Heart left ventricle (tissue), 16 donors: ENCODE results near the gene ATP9B. TPM values are rescaled to one million over a fixed set of nuclear protein-coding genes. Genes with fewer than 3 reads are reported as not detected.

Experiments
- ATAC-seq, 4 donors: fragments of 200-7000 bp; cut with Tn5 transposase; one replicate each; pipeline ENCODE4 v1.9.1; 2020 to 2022; ENCODE audit warnings: moderate library complexity in 4 of 4, mild to moderate bottlenecking in 3 of 4, moderate number of reproducible peaks in 1 of 4
- DNase-seq, 5 donors: peaks; one replicate each; pipeline ENCODE4 v3.0.0-alpha.2; 2020
- H3K27ac ChIP-seq, 12 donors: fragments of 200-600 bp; sonication (generic) in 4 of 12; one replicate each; pipeline versions ENCODE4 v1.5.0 to v1.8.0; 2016 to 2022; ENCODE audit warnings: mild to moderate bottlenecking in 2 of 12
- H3K27me3 ChIP-seq, 9 donors: fragments of 200-600 bp; sonication (generic) in 2 of 9; one replicate each; pipeline versions ENCODE4 v1.5.1 to v1.8.0; 2016 to 2022; ENCODE audit warnings: mild to moderate bottlenecking in 3 of 9
- H3K36me3 ChIP-seq, 9 donors: fragments of 200-600 bp; sonication (generic) in 2 of 9; one replicate each; pipeline versions ENCODE4 v1.5.0 to v1.8.0; 2018 to 2022; ENCODE audit warnings: mild to moderate bottlenecking in 2 of 9
- H3K4me1 ChIP-seq, 12 donors: fragments of 200-600 bp; sonication (generic) in 4 of 12; one replicate each; pipeline versions ENCODE4 v1.5.0 to v1.8.0; 2016 to 2022; ENCODE audit warnings: mild to moderate bottlenecking in 3 of 12
- H3K4me3 ChIP-seq, 12 donors: fragments of 200-600 bp; sonication (generic) in 4 of 12; one replicate each; pipeline versions ENCODE4 v1.5.0 to v1.8.0; 2017 to 2022; ENCODE audit warnings: mild to moderate bottlenecking in 9 of 12, moderate library complexity in 4 of 12
- H3K9me3 ChIP-seq, 12 donors: fragments of 200-600 bp; sonication (generic) in 4 of 12; one replicate each; pipeline versions ENCODE4 v1.5.0 to v1.8.0; 2016 to 2022; ENCODE audit warnings: mild to moderate bottlenecking in 1 of 12
- CTCF ChIP-seq, 12 donors: fragments of 200-600 bp; sonication (generic) in 4 of 12; IDR thresholded peaks; one replicate each; pipeline versions ENCODE4 v1.5.0 to v1.8.0; 2018 to 2022; ENCODE audit warnings: antibody characterized with exemption in 12 of 12, mild to moderate bottlenecking in 5 of 12
- POLR2A ChIP-seq, 2 donors: fragments of 450-650 bp; IDR thresholded peaks; one replicate each; pipeline ENCODE4 v1.6.1; 2017; ENCODE audit warnings: antibody characterized with exemption in 2 of 2, mild to moderate bottlenecking in 2 of 2, moderate library complexity in 2 of 2
- WGBS, 4 donors: extraction: QIAGEN DNeasy Blood & Tissue Kit in 2 of 4; methylation state at CpG; one replicate each; pipeline versions ENCODE4 v1.1.5 to v1.1.7; 2013 to 2018; 5-methylcytosine and 5-hydroxymethylcytosine counted together
- intact Hi-C, 10 donors: fragments of 100-400 bp; cut with DNase I; formaldehyde crosslinking; loops; one replicate each; pipeline versions ENCODE4 v1.11.1 to v1.14.2; 2022
- polyA plus RNA-seq, 2 donors: library from polyadenylated mRNA; stranded (reverse); fragments of 200-250 nt; gene quantifications; one replicate each; pipeline ENCODE4 v1.2.3, GENCODE V29; 2013
- total RNA-seq, 9 donors: library from RNA; depleted of rRNA in 2 of 9; stranded (reverse); fragments of >200 nt in 2 of 9; fragmentation: NEBNext Ultra II Directional in 3 of 9; extraction: Animal tissue kit (Norgen Biotek cat#: 25700) in 3 of 9; gene quantifications; one replicate each; pipeline versions ENCODE4 v1.1.0 to v1.2.4, GENCODE V29; 2016 to 2023
- donor health status: ischemic (EF 13 %, LVEDD 7.1; RV severe dilation, severe dysfunction).
- donor health status: healthy with polysubstance abuse.
- donor health status: DM: no; HTN: yes; CAD: no.
- donor health status: DM: no; HTN: no; CAD: no.
- donor health status: ischemic (EF 25% LVEDD 6.9; RV normal size, moderate dysfunction).
- donor health status: ischemic (EF 25% LVEDD 5.7; RV mildly dilated, moderate dysfunction).
- donor health status: healthy.
- donor health status: DM: yes; HTN: yes; CAD: no.
- donor health status: ischemic (EF 35%, LVEDD 5.7; RV mildly dilated, moderate dysfunction).
- donor health status: nonischemic (EF 11% LVEDD 7.7; RV severe dilation, severe dysfunction).
- donor health status: DM: yes; HTN: yes; CAD: no.
- donor health status: PGD.
- donor health status: ischemic (EF 29% LVEDD 5.4; RV normal size, mild dysfunction).
- donor health status: nonischemic (EF 23%, LVEDD 6.1; RV moderate dilation, normal function).

Gene ATP9B
- total and polyA plus RNA-seq, 11 donors = 7.4 to 23.9 (median 12.8) TPM

- TF ChIP-seq POLR2A (IDR thresholded peaks at IDR 0.05) (no peak), CTCF (IDR thresholded peaks at IDR 0.05) (no peak)
- DNase-seq = no peak
Measured at GRCh38 chr18:79046522-79046921, 22.7 kb upstream of the ATP9B start.

GRCh38 chr18:79047556-79048244 is 21.5 kb upstream of the ATP9B start:
- intact Hi-C loops = no loop called here
- no peak overlapping the region for H3K27ac ChIP-seq
- no peak for ATAC-seq

More at GRCh38 chr18:79046522-79046921, 22.7 kb upstream of the ATP9B start:
- Histone ChIP-seq H3K9me3 (no peaks in the 10 kb centered on the region), H3K4me3 (no peak overlapping the region), H3K27me3 (peaks cover 0 to 16% (median 0%) of the 10 kb centered on the region in 9 donors), H3K36me3 (no peaks in the 10 kb centered on the region), H3K4me1 (no peaks in the 10 kb centered on the region), H3K27ac (no peak overlapping the region)
- WGBS, 4 donors = 65 to 77% (median 73%) methylated on average over 14 of the region's 14 CpGs
- peak in 1 of 4 donors; percentile 24 for ATAC-seq
- intact Hi-C loops = no loop called here

GRCh38 chr18:79048245-79048632 is 21.0 kb upstream of the ATP9B start:
- Histone ChIP-seq H3K4me3 (no peak overlapping the region), H3K4me1 (no peaks in the 10 kb centered on the region), H3K9me3 (no peaks in the 10 kb centered on the region), H3K27me3 (peaks cover 0 to 16% (median 0%) of the 10 kb centered on the region in 9 donors), H3K36me3 (no peaks in the 10 kb centered on the region), H3K27ac (no peak overlapping the region)
- 87 to 94% (median 89%) methylated on average over 8 of the region's 8 CpGs for WGBS, 4 donors
- ATAC-seq (no peak), DNase-seq (no peak)
- intact Hi-C loops = no loop called here
- no peak for TF ChIP-seq POLR2A (IDR thresholded peaks at IDR 0.05)
- TF ChIP-seq CTCF (IDR thresholded peaks at IDR 0.05) = no peak

More at GRCh38 chr18:79047556-79048244, 21.5 kb upstream of the ATP9B start:
- Histone ChIP-seq H3K27me3 (peaks cover 0 to 16% (median 0%) of the 10 kb centered on the region in 9 donors), H3K4me3 (no peak overlapping the region), H3K36me3 (no peaks in the 10 kb centered on the region), H3K9me3 (no peaks in the 10 kb centered on the region), H3K4me1 (no peaks in the 10 kb centered on the region)
- TF ChIP-seq POLR2A (IDR thresholded peaks at IDR 0.05) = no peak
- TF ChIP-seq CTCF (IDR thresholded peaks at IDR 0.05) = no peak
- no peak for DNase-seq
- 92 to 94% (median 93%) methylated on average over 31 to 36 of the region's 36 CpGs for WGBS, 4 donors

- ATAC-seq (no peak), DNase-seq (no peak)
- H3K36me3 ChIP-seq = no peaks in the 10 kb centered on the region
- H3K4me3 ChIP-seq = no peak overlapping the region
- H3K27ac ChIP-seq = no peak overlapping the region
- H3K9me3 ChIP-seq = no peaks in the 10 kb centered on the region
- TF ChIP-seq CTCF (IDR thresholded peaks at IDR 0.05) (no peak), POLR2A (IDR thresholded peaks at IDR 0.05) (no peak)
- no peaks in the 10 kb centered on the region for H3K4me1 ChIP-seq
- H3K27me3 ChIP-seq = peaks cover 0 to 16% (median 0%) of the 10 kb centered on the region in 9 donors
- intact Hi-C loops = no loop called here
- 87 to 93% (median 91%) methylated on average over 3 of the region's 3 CpGs for WGBS, 4 donors
Measured at GRCh38 chr18:79049506-79049905, 19.7 kb upstream of the ATP9B start.
